PFSK-1 (cell line): Measurements from ENCODE around the gene KRTCAP2.

Experiments
- FOXP2 ChIP-seq: optimal IDR thresholded peaks from 2 replicates; pipeline ENCODE3; 2011; ENCODE audit warnings: borderline replicate concordance, control low read depth, inconsistent platforms; ENCODE audit not compliant: insufficient read depth; ENCODE audit errors: extremely low read length, extremely low read depth
- POLR2AphosphoS5 ChIP-seq: IDR thresholded peaks from 2 replicates; pipeline ENCODE4 v1.6.1; 2012; ENCODE audit warnings: low read depth, mild to moderate bottlenecking, control low read depth, low read length, moderate library complexity
- SIN3A ChIP-seq: IDR thresholded peaks from 2 replicates; pipeline ENCODE4 v1.6.1; 2012; ENCODE audit warnings: mild to moderate bottlenecking, low read length, moderate library complexity, borderline replicate concordance; ENCODE audit not compliant: insufficient read depth
- TAF1 ChIP-seq: IDR thresholded peaks from 2 replicates; pipeline ENCODE4 v1.6.1; 2012; ENCODE audit warnings: low read length, control low read depth, borderline replicate concordance; ENCODE audit not compliant: insufficient read depth
- TF ChIP-seq, protein P1 (sequence below), 2 experiments: IDR thresholded peaks; 2 replicates each; pipeline versions ENCODE4 v1.6.1 to v1.8.0; 2011 to 2012; ENCODE audit warnings: low read depth in 2 of 2, low read length in 2 of 2, control low read depth in 1 of 2, inconsistent platforms in 1 of 2, mild to moderate bottlenecking in 1 of 2, moderate library complexity in 1 of 2; ENCODE audit not compliant: insufficient read depth in 1 of 2

- TF ChIP-seq POLR2AphosphoS5 (no peak), SIN3A (no peak), TAF1 (no peak), FOXP2 (no peak)
- TF ChIP-seq, protein P1, sequence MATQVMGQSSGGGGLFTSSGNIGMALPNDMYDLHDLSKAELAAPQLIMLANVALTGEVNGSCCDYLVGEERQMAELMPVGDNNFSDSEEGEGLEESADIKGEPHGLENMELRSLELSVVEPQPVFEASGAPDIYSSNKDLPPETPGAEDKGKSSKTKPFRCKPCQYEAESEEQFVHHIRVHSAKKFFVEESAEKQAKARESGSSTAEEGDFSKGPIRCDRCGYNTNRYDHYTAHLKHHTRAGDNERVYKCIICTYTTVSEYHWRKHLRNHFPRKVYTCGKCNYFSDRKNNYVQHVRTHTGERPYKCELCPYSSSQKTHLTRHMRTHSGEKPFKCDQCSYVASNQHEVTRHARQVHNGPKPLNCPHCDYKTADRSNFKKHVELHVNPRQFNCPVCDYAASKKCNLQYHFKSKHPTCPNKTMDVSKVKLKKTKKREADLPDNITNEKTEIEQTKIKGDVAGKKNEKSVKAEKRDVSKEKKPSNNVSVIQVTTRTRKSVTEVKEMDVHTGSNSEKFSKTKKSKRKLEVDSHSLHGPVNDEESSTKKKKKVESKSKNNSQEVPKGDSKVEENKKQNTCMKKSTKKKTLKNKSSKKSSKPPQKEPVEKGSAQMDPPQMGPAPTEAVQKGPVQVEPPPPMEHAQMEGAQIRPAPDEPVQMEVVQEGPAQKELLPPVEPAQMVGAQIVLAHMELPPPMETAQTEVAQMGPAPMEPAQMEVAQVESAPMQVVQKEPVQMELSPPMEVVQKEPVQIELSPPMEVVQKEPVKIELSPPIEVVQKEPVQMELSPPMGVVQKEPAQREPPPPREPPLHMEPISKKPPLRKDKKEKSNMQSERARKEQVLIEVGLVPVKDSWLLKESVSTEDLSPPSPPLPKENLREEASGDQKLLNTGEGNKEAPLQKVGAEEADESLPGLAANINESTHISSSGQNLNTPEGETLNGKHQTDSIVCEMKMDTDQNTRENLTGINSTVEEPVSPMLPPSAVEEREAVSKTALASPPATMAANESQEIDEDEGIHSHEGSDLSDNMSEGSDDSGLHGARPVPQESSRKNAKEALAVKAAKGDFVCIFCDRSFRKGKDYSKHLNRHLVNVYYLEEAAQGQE (IDR thresholded peaks at IDR 0.05; ENCODE audit: insufficient read depth in 1 of 2, low read depth in 2 of 2, low read length in 2 of 2), result no peak
Measured at GRCh38 chr1:155133799-155134281, 39.3 kb downstream of the KRTCAP2 start.
